Caco-2 (cell line): ENCODE data around the gene CDK15. TPM values are rescaled to one million over a fixed set of nuclear protein-coding genes. Genes with fewer than 3 reads are reported as not detected.
A peak's percentile ranks its signal among the peaks of the same experiment; 100 is the strongest.

Source experiments
- BruUV-seq: library from RNA; stranded (reverse); fragments of 400-500 nt; replicated peaks from 2 replicates; lab custom pipeline; 2021; lab: Mats Ljungman, UMichigan
- CTCF ChIA-PET: fragments of 300-600 bp; sonication (Branson Sonifier 250); formaldehyde crosslinking; loops from one replicate; lab custom pipeline; 2022; ENCODE audit warnings: antibody characterized with exemption; lab: Charles Lee
- POLR2A ChIA-PET: fragments of 300-600 bp; sonication (Branson Sonifier 250); formaldehyde crosslinking; loops from one replicate; lab custom pipeline; 2022; ENCODE audit warnings: antibody characterized with exemption; lab: Charles Lee
- DNase-seq, 2 experiments: peaks; one replicate each; pipeline versions ENCODE4 v3.0.0 to v3.0.0-alpha.2; 2020 to 2022
- H3K27me3 ChIP-seq: replicated peaks from 2 replicates; pipeline ENCODE4 v1.6.0; 2011; ENCODE audit warnings: low read length; ENCODE audit not compliant: control insufficient read depth, insufficient read depth
- H3K36me3 ChIP-seq: 2 replicates; pipeline ENCODE4 v1.5.1; 2011; ENCODE audit warnings: low read length; ENCODE audit not compliant: control insufficient read depth, insufficient read depth
- H3K4me1 ChIP-seq: fragments of 250-450 bp; sonication (Bioruptor Pico); 2 replicates; pipeline ENCODE4 v1.5.1; 2020; ENCODE audit warnings: mild to moderate bottlenecking
- H3K4me3 ChIP-seq: 2 replicates; pipeline ENCODE4 v1.5.1; 2011; ENCODE audit warnings: low read depth, mild to moderate bottlenecking, control low read depth, low read length
- H3K9me3 ChIP-seq: fragments of 250-450 bp; sonication (Bioruptor Pico); 2 replicates; pipeline ENCODE4 v1.5.1; 2020; ENCODE audit warnings: mild to moderate bottlenecking, moderate library complexity
- H3K27ac Mint-ChIP-seq: one replicate; pipeline ENCODE4 v1.8.0; 2022; ENCODE audit warnings: mixed read lengths; ENCODE audit not compliant: unreplicated experiment
- H3K27me3 Mint-ChIP-seq: one replicate; pipeline ENCODE4 v1.8.0; 2022; ENCODE audit warnings: mixed read lengths; ENCODE audit not compliant: insufficient read depth, unreplicated experiment
- H3K36me3 Mint-ChIP-seq: one replicate; pipeline ENCODE4 v1.8.0; 2022; ENCODE audit warnings: mild to moderate bottlenecking, mixed read lengths; ENCODE audit not compliant: insufficient read depth, unreplicated experiment
- H3K4me1 Mint-ChIP-seq: one replicate; pipeline ENCODE4 v1.8.0; 2022; ENCODE audit warnings: low read depth, mixed read lengths; ENCODE audit not compliant: unreplicated experiment
- H3K4me3 Mint-ChIP-seq: one replicate; pipeline ENCODE4 v1.8.0; 2022; ENCODE audit warnings: mild to moderate bottlenecking, moderate library complexity, mixed read lengths; ENCODE audit not compliant: unreplicated experiment
- H3K9me3 Mint-ChIP-seq: one replicate; pipeline ENCODE4 v1.8.0; 2022; ENCODE audit warnings: mixed read lengths; ENCODE audit not compliant: unreplicated experiment
- CTCF ChIP-seq, 2 experiments: fragments of 200-600 bp in 1 of 2; IDR thresholded peaks; 1 replicate in 1 of 2; 2 replicates in 1 of 2; pipeline versions ENCODE4 v1.5.1 to v1.8.0; 2011 to 2022; ENCODE audit warnings: antibody characterized with exemption in 1 of 2, control low read depth in 1 of 2, inconsistent platforms in 1 of 2, low read depth in 1 of 2, low read length in 1 of 2, mild to moderate bottlenecking in 1 of 2, moderate library complexity in 1 of 2; ENCODE audit not compliant: insufficient read depth in 1 of 2, severe bottlenecking in 1 of 2, unreplicated experiment in 1 of 2
- intact Hi-C: fragments of 100-400 bp; cut with micrococcal nuclease; formaldehyde crosslinking; loops from one replicate; pipeline ENCODE4 v1.10.0; 2022; ENCODE audit not compliant: unreplicated experiment
- total RNA-seq: library from RNA; stranded (reverse); gene quantifications from 2 replicates; pipeline ENCODE4 v1.2.3, GENCODE V29; 2022

The CDK15 gene
- total RNA-seq, 1 experiment from 2014 or later, result not detected

GRCh38 chr2:201785135-201785534 is 21.2 kb upstream of the CDK15 start:
- no peaks in the 10 kb centered on the region for H3K36me3 ChIP-seq
- POLR2A ChIA-PET, result no interaction called here
- BruUV-seq, result no TSS peak
- Mint-ChIP-seq H3K27ac (no peak overlapping the region), H3K4me1 (peaks cover 21% of the 10 kb centered on the region), H3K9me3 (no peaks in the 10 kb centered on the region), H3K36me3 (peaks cover 8% of the 10 kb centered on the region), H3K4me3 (no peak overlapping the region), H3K27me3 (no peaks in the 10 kb centered on the region)
- DNase-seq, result no peak
- CTCF ChIA-PET, result no interaction called here
- intact Hi-C loops, result no loop called here
- H3K27me3 ChIP-seq, result no peaks in the 10 kb centered on the region
- H3K4me3 ChIP-seq, result no peak overlapping the region
- no peaks in the 10 kb centered on the region for H3K9me3 ChIP-seq
- TF ChIP-seq CTCF (IDR thresholded peaks at IDR 0.05; ENCODE audit: insufficient read depth in 1 of 2, low read depth in 1 of 2, low read length in 1 of 2, severe bottlenecking in 1 of 2, unreplicated experiment in 1 of 2), result no peak
- peaks cover 16% of the 10 kb centered on the region; the same call in 1 of the 2 replicates for H3K4me1 ChIP-seq

GRCh38 chr2:201786471-201786870 is 19.9 kb upstream of the CDK15 start:
- no peak for DNase-seq
- H3K27ac Mint-ChIP-seq, result no peak overlapping the region
- Histone ChIP-seq H3K4me1 (peaks cover 16% of the 10 kb centered on the region; the same call in 1 of the 2 replicates), H3K27me3 (no peaks in the 10 kb centered on the region), H3K4me3 (no peak overlapping the region), H3K9me3 (no peaks in the 10 kb centered on the region), H3K36me3 (no peaks in the 10 kb centered on the region)
- TF ChIP-seq CTCF (IDR thresholded peaks at IDR 0.05; ENCODE audit: insufficient read depth in 1 of 2, low read depth in 1 of 2, low read length in 1 of 2, severe bottlenecking in 1 of 2, unreplicated experiment in 1 of 2), result no peak
- peaks cover 27% of the 10 kb centered on the region for H3K4me1 Mint-ChIP-seq
- intact Hi-C loops, result no loop called here
- no peak overlapping the region for H3K4me3 Mint-ChIP-seq
- ChIA-PET POLR2A (no interaction called here), CTCF (no interaction called here)
- no peaks in the 10 kb centered on the region for H3K9me3 Mint-ChIP-seq
- BruUV-seq, result no TSS peak
- H3K27me3 Mint-ChIP-seq, result no peaks in the 10 kb centered on the region
- no peaks in the 10 kb centered on the region for H3K36me3 Mint-ChIP-seq

GRCh38 chr2:201788371-201788770 is 18.0 kb upstream of the CDK15 start:
- Mint-ChIP-seq H3K4me3 (no peak overlapping the region), H3K27ac (peak overlapping the region; percentile 9), H3K36me3 (no peaks in the 10 kb centered on the region), H3K27me3 (no peaks in the 10 kb centered on the region), H3K4me1 (peaks cover 27% of the 10 kb centered on the region), H3K9me3 (no peaks in the 10 kb centered on the region)
- ChIA-PET POLR2A (interaction anchor here (0.5 kb wide), 1 partner anchor 11 kb away, joined by 6 read pairs; no protein-coding TSS in a partner anchor), CTCF (interaction anchor here (0.5 to 0.7 kb wide), 2 partner anchors 21 to 104 kb away, joined by 3 read pairs; no protein-coding TSS in a partner anchor)
- no peaks in the 10 kb centered on the region for H3K36me3 ChIP-seq
- H3K9me3 ChIP-seq, result no peaks in the 10 kb centered on the region
- intact Hi-C loops, result no loop called here
- no peak for TF ChIP-seq CTCF (IDR thresholded peaks at IDR 0.05; ENCODE audit: insufficient read depth in 1 of 2, low read depth in 1 of 2, low read length in 1 of 2, severe bottlenecking in 1 of 2, unreplicated experiment in 1 of 2)
- peaks cover 16% of the 10 kb centered on the region; the same call in 1 of the 2 replicates for H3K4me1 ChIP-seq
- H3K4me3 ChIP-seq, result no peak overlapping the region
- BruUV-seq, result no TSS peak
- no peaks in the 10 kb centered on the region for H3K27me3 ChIP-seq
- no peak for DNase-seq
